GM12801 (cell line): ENCODE data around the gene KCNK17.

Source experiments
- TF ChIP-seq, protein P1 (sequence below): IDR thresholded peaks from one replicate; pipeline ENCODE4 v1.5.1; 2011; ENCODE audit warnings: control low read depth; ENCODE audit not compliant: insufficient read length; ENCODE audit errors: extremely low read depth

Gene KCNK17

DNA sequence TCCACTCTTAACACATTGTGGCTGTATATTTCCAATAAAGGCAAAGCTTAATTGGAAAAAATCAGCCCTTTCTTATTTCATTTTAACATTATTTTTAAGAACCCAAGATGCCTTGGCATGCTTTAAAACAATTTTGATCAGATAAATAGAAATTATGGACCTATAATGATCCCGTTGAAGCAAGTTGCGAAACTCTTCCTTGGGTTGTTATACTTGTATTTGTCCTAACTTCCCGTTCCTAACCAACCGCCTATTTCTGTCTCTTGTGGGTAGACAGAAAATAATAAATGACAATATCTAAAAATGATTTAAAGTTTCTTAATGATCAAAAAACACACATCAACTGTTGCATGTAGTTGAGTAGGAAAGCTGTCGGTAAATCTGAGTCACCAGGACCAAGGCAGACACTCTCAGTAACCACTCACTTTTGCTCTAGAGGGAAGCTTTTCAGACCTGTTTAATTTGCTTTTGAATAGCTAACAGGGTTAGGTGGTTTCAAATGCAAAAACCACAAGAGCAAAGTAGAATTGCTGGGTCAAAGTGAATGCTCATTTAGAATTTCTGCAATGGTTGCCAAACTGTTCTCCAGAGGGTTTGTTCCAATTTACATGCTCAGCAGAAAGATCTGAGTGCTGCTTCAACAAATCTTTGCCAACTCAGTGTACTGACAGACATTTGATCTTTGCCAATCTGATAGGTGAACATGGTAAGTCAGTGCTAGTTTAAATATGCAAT is 50.7 kb downstream of the KCNK17 start:
- TF ChIP-seq, protein P1, sequence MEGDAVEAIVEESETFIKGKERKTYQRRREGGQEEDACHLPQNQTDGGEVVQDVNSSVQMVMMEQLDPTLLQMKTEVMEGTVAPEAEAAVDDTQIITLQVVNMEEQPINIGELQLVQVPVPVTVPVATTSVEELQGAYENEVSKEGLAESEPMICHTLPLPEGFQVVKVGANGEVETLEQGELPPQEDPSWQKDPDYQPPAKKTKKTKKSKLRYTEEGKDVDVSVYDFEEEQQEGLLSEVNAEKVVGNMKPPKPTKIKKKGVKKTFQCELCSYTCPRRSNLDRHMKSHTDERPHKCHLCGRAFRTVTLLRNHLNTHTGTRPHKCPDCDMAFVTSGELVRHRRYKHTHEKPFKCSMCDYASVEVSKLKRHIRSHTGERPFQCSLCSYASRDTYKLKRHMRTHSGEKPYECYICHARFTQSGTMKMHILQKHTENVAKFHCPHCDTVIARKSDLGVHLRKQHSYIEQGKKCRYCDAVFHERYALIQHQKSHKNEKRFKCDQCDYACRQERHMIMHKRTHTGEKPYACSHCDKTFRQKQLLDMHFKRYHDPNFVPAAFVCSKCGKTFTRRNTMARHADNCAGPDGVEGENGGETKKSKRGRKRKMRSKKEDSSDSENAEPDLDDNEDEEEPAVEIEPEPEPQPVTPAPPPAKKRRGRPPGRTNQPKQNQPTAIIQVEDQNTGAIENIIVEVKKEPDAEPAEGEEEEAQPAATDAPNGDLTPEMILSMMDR: no peak

DNA sequence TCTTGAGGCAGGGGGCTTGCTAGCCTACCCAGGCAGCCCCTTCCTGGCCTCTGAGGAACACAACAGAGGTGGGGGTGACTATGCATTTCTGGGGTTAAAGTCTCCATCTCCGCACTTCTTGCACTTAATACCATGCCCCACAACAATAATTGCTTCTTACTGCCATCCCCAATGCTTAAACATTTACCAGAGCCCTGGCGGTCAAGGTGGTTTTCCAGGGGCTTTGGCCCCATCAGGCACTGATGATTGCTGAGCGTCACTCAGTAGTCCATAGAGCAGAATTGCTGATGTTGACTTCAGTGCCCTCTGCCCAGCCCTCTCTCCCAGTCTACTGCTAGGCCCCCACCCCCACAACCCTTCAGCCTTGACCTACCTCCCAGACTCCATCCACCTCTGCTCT is 52.5 kb downstream of the KCNK17 start:
- TF ChIP-seq, protein P1: no peak

DNA sequence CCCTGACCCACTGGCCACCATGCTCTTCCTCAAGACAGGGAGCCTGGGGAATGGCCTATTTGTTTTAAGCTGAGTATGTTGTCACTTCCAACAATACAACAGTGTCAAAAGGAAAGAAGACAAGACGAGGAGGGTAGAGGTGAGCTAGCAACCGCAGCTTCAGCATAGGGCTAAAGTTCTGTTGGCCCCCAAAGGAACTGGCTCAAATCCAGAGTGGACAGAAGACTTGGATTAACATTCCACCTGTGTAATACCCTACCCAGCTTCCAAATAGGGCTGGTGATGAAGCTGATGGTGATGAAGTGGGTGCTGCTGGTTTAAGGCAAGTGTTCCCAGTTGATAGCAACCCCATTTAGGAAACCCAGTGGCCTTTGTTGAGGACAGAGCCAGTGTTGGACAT is 53.3 kb downstream of the KCNK17 start:
- TF ChIP-seq, protein P1: no peak

DNA sequence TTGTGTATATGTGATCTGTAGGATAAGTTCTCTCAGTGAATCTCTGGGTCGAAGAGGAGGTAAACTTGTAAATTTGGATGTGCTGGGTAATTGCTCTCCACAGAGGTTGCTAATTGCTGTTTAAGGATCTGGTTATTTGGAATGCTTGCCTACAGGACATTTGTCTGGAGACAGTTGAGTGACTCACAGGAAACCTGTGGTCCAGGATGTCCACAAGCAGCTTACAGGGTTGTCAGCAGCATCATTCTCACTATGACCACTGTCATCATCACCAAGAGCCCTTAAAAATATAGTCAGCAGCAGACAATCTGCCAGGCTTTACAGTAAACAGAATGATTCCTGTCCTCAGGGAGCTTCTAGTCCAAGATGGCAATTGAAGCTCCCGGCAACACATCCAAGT is 53.8 kb downstream of the KCNK17 start:
- TF ChIP-seq, protein P1: no peak

DNA sequence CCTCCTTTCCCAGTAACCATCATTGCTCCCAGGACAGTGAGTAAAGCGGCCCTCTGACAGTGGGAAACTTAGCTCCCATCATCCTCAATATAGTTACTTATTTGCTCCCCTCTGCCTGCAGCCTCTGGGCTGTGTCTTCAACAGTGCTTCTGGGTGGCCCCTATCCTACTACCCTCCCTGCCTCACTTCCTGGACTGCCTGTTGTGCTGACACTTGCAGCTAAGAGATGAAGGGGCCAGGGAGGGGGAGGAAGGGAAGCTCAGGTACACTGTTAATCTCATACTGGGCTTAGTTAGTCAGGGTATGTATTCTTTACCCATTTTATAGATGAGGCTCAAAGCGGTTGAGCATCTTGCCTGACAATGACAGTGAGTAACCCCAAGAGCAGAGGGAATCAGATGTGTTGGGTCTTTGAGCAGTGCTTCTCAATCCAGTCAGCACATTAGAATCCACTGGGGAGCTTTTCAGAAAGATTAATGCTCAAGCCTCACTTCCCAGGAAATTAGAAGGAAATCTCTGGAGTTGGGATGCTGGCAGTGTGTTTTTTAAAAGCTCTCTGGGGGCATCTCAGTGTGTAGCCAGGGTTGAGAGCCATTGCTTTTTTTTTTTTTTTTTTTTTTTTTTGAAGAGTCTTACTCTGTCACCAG is 57.8 kb downstream of the KCNK17 start:
- TF ChIP-seq, protein P1: no peak

DNA sequence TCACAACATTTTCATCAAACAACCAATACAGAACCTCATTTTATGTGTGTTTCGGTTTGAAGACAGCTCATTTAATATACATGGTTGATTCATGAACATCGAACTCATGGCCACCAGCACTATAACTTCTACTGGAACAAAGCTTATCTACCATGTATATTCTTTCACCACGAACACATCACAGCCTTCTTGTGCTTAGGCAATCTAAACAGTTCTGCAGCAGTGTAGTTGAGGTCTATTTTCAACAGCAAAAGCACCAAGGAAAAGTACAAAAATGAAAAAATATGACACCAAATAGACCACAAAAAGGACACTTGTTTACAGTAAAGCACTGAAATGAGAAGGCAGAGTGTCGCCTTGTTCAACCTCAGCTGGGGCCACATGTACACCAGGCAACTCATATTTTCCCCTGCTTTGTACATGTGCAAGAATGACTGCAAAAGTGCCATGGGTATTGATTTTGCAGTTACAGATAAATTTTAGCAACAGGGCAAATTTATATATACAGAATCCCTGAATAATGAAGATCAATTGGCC is 59.2 kb downstream of the KCNK17 start:
- TF ChIP-seq, protein P1: no peak

DNA sequence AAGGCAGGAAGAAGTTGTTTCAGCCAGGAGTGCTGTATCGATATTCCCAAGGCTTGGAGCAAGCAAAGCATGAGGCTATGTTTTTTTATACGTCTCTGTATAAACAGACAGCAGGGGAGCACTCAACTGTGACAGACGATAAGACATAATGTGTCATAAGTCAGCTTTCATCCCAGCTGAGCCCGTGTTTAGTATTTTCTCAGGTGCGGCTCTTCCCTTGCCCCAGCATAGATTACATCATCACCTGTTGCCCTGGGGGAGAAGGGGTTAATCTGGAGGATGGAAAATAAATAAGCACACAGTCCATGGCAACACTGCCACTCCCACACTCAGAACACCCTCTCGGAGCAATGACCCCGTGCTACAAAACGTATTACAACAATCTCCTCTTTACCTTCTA is 62.8 kb downstream of the KCNK17 start:
- TF ChIP-seq, protein P1: no peak
